Fibroblast of lung (primary cell): ENCODE measurements around the gene PKHD1. TPM values are rescaled to one million over a fixed set of nuclear protein-coding genes. Genes with fewer than 3 reads are reported as not detected.

ENCODE experiments used
- DNase-seq, 2 donors: peaks; one replicate each; pipeline versions ENCODE4 v3.0.0 to v3.0.0-alpha.2; 2010; ENCODE audit warnings: low read depth in 2 of 2
- H2AFZ ChIP-seq: 2 replicates; pipeline ENCODE4 v1.5.1; 2012; ENCODE audit warnings: low read length, control low read depth, inconsistent platforms
- H3K27ac ChIP-seq: 2 replicates; pipeline ENCODE4 v1.5.1; 2011; ENCODE audit warnings: low read length, control low read depth; ENCODE audit not compliant: insufficient read depth
- H3K27me3 ChIP-seq: 2 replicates; pipeline ENCODE4 v1.5.1; 2011; ENCODE audit warnings: mild to moderate bottlenecking, low read length; ENCODE audit not compliant: control insufficient read depth, insufficient read depth
- H3K36me3 ChIP-seq: 2 replicates; pipeline ENCODE4 v1.5.1; 2011; ENCODE audit warnings: low read length; ENCODE audit not compliant: control insufficient read depth, insufficient read depth
- H3K4me1 ChIP-seq: 2 replicates; pipeline ENCODE4 v1.5.1; 2011; ENCODE audit warnings: low read length; ENCODE audit not compliant: control insufficient read depth, insufficient read depth; ENCODE audit errors: extremely low read depth
- H3K4me2 ChIP-seq: 2 replicates; pipeline ENCODE4 v1.5.1; 2011; ENCODE audit warnings: low read length, control low read depth; ENCODE audit not compliant: insufficient read depth; ENCODE audit errors: extremely low read depth
- H3K4me3 ChIP-seq, 4 experiments: fragments of 200-600 bp in 1 of 4; sonication (generic) in 1 of 4; replicated peaks in 1 of 4; 2 replicates each; pipeline ENCODE4 v1.5.1; 2011 to 2016; ENCODE audit warnings: low read length in 4 of 4, low read depth in 3 of 4, mild to moderate bottlenecking in 3 of 4, control low read depth in 2 of 4, inconsistent platforms in 1 of 4, mixed read lengths in 1 of 4; ENCODE audit not compliant: insufficient read depth in 1 of 4; ENCODE audit errors: control extremely low read depth in 1 of 4
- H3K79me2 ChIP-seq: 2 replicates; pipeline ENCODE4 v1.5.1; 2012; ENCODE audit warnings: mild to moderate bottlenecking, low read length, inconsistent platforms; ENCODE audit not compliant: control insufficient read depth, insufficient read depth
- H3K9ac ChIP-seq: 2 replicates; pipeline ENCODE4 v1.5.1; 2011; ENCODE audit warnings: mild to moderate bottlenecking, low read length, control low read depth; ENCODE audit not compliant: insufficient read depth
- H3K9me3 ChIP-seq: 2 replicates; pipeline ENCODE4 v1.5.1; 2012; ENCODE audit warnings: low read depth, low read length; ENCODE audit not compliant: control insufficient read depth, insufficient read depth
- H4K20me1 ChIP-seq: 2 replicates; pipeline ENCODE4 v1.5.1; 2011; ENCODE audit warnings: low read length; ENCODE audit not compliant: control insufficient read depth, insufficient read depth; ENCODE audit errors: extremely low read depth
- EZH2 ChIP-seq: IDR thresholded peaks from 2 replicates; pipeline ENCODE4 v1.5.1; 2012; ENCODE audit warnings: low read length, control low read depth, mild to moderate bottlenecking; ENCODE audit errors: missing control alignments
- polyA plus RNA-seq, 2 donors: library from polyadenylated mRNA; depleted of rRNA in 1 of 2; stranded (reverse) in 1 of 2; unstranded in 1 of 2; fragments of >200 nt; gene quantifications; 2 replicates each; pipeline ENCODE4 v1.2.1, GENCODE V29; 2011 to 2012; ENCODE audit warnings: missing spikeins in 1 of 2
- total RNA-seq: library from RNA; depleted of rRNA; stranded (reverse); fragments of >200 nt; gene quantifications from 2 replicates; pipeline ENCODE4 v1.2.1, GENCODE V29; 2014
- TF ChIP-seq, protein P1 (sequence below), 2 donors: IDR thresholded peaks in 1 of 2; conservative IDR thresholded peaks in 1 of 2; 1 replicate in 1 of 2; 2 replicates in 1 of 2; pipeline ENCODE4 v1.5.1; 2011 to 2012; ENCODE audit warnings: low read length in 2 of 2, control low read depth in 1 of 2, inconsistent platforms in 1 of 2, low read depth in 1 of 2, mild to moderate bottlenecking in 1 of 2

The PKHD1 gene
- total and polyA plus RNA-seq, 2 donors (not counting 1 experiment from before 2014, with no cell fraction given) = not detected

GRCh38 chr6:52106994-52107393, 19.6 kb upstream of the PKHD1 start:
- H3K4me3 ChIP-seq = no peak overlapping the region
- H3K27me3 ChIP-seq = no peaks in the 10 kb centered on the region
- H3K9me3 ChIP-seq = no peaks in the 10 kb centered on the region
- no peaks in the 10 kb centered on the region for H3K79me2 ChIP-seq
- H3K4me1 ChIP-seq = no peaks in the 10 kb centered on the region
- no peaks in the 10 kb centered on the region for H3K36me3 ChIP-seq
- no peak for TF ChIP-seq EZH2
- TF ChIP-seq, protein P1, sequence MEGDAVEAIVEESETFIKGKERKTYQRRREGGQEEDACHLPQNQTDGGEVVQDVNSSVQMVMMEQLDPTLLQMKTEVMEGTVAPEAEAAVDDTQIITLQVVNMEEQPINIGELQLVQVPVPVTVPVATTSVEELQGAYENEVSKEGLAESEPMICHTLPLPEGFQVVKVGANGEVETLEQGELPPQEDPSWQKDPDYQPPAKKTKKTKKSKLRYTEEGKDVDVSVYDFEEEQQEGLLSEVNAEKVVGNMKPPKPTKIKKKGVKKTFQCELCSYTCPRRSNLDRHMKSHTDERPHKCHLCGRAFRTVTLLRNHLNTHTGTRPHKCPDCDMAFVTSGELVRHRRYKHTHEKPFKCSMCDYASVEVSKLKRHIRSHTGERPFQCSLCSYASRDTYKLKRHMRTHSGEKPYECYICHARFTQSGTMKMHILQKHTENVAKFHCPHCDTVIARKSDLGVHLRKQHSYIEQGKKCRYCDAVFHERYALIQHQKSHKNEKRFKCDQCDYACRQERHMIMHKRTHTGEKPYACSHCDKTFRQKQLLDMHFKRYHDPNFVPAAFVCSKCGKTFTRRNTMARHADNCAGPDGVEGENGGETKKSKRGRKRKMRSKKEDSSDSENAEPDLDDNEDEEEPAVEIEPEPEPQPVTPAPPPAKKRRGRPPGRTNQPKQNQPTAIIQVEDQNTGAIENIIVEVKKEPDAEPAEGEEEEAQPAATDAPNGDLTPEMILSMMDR (conservative IDR thresholded peaks at IDR 0.05 in 1 of 2, IDR thresholded peaks at IDR 0.05 in 1 of 2; ENCODE audit: low read depth in 1 of 2, low read length in 2 of 2) = no peak
- no peak overlapping the region for H3K27ac ChIP-seq
- no peak overlapping the region for H3K4me2 ChIP-seq
- no peak overlapping the region for H3K9ac ChIP-seq
- no peaks in the 10 kb centered on the region for H4K20me1 ChIP-seq
- H2AFZ ChIP-seq = no peak overlapping the region
- no peak for DNase-seq

DNA sequence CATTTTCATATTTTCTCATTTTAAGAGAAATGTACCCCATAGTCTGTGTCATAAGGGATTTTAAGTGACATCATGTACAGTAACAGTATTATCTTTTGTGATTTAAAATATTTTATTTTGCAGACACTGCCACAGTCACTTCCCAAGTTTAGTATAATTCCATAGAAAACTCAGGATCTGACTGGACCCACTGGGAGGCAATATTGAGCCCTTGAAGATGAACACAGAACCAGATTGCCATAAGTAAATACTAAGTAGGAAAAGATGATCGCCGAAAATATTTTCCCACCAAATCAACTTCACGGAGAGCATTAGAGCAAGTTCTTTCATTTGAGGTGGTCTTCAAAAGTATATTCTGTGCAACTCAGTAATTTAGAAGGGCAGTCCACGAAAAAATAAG, 17.6 kb upstream of the PKHD1 start:
- no peak overlapping the region for H3K27ac ChIP-seq
- H3K27me3 ChIP-seq = no peaks in the 10 kb centered on the region
- no peak overlapping the region for H3K4me2 ChIP-seq
- no peak overlapping the region for H3K9ac ChIP-seq
- DNase-seq = no peak
- no peaks in the 10 kb centered on the region for H3K9me3 ChIP-seq
- no peak overlapping the region for H3K4me3 ChIP-seq
- TF ChIP-seq EZH2 = no peak
- TF ChIP-seq, protein P1 (conservative IDR thresholded peaks at IDR 0.05 in 1 of 2, IDR thresholded peaks at IDR 0.05 in 1 of 2; ENCODE audit: low read depth in 1 of 2, low read length in 2 of 2) = no peak
- no peaks in the 10 kb centered on the region for H3K79me2 ChIP-seq
- no peak overlapping the region for H2AFZ ChIP-seq
- H4K20me1 ChIP-seq = no peaks in the 10 kb centered on the region
- H3K4me1 ChIP-seq = no peaks in the 10 kb centered on the region
- H3K36me3 ChIP-seq = no peaks in the 10 kb centered on the region

- no peaks in the 10 kb centered on the region for H3K36me3 ChIP-seq
- no peak overlapping the region for H2AFZ ChIP-seq
- H3K27me3 ChIP-seq = no peaks in the 10 kb centered on the region
- no peaks in the 10 kb centered on the region for H3K4me1 ChIP-seq
- no peaks in the 10 kb centered on the region for H4K20me1 ChIP-seq
- H3K27ac ChIP-seq = no peak overlapping the region
- no peak overlapping the region for H3K9ac ChIP-seq
- no peak for DNase-seq
- H3K4me2 ChIP-seq = no peak overlapping the region
- H3K9me3 ChIP-seq = no peaks in the 10 kb centered on the region
- no peak overlapping the region for H3K4me3 ChIP-seq
- H3K79me2 ChIP-seq = no peaks in the 10 kb centered on the region
- TF ChIP-seq EZH2 = no peak
- TF ChIP-seq, protein P1 (conservative IDR thresholded peaks at IDR 0.05 in 1 of 2, IDR thresholded peaks at IDR 0.05 in 1 of 2; ENCODE audit: low read depth in 1 of 2, low read length in 2 of 2) = no peak
Observed at GRCh38 chr6:52103623-52104022, 16.2 kb upstream of the PKHD1 start.
